Suppressor macrophage (primary cell): ENCODE data around the gene FGF2.
"Not testable (repeated sequence)": the region's sequence is repeated elsewhere in the genome, so short reads cannot be mapped to it uniquely, and the experiment has no call there.

ENCODE experiments used
- DNase-seq, 4 experiments: peaks; one replicate each; pipeline ENCODE4 v3.0.0-alpha.2; 2020 to 2022

FGF2 gene

GRCh38 chr4:122930862-122931261, 104.2 kb downstream of the FGF2 start:
- peak in 2 of 4 experiments; percentile 44 to 63 for DNase-seq

DNA sequence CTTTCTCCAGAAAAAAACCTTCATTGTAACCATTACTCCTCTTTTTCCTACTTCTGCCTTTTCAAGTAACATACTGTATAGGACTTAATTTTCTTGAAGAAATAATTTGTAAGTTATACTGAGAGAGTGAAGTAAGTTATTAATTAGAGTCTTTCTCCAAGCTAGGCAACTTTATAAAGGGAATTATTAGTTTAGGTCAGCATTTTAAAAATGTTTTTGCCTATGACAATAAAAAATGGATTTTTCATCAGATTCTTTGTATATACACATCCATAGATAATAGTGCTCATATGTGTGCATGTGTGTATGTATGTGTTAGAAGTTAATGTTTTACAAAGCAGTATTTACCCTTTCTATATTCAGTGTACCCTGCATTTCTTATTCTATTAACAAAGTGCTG, 106.1 kb downstream of the FGF2 start:
- no peak for DNase-seq

- DNase-seq: not testable (repeated sequence)
Observed at GRCh38 chr4:122945136-122945535, 118.5 kb downstream of the FGF2 start.

DNA sequence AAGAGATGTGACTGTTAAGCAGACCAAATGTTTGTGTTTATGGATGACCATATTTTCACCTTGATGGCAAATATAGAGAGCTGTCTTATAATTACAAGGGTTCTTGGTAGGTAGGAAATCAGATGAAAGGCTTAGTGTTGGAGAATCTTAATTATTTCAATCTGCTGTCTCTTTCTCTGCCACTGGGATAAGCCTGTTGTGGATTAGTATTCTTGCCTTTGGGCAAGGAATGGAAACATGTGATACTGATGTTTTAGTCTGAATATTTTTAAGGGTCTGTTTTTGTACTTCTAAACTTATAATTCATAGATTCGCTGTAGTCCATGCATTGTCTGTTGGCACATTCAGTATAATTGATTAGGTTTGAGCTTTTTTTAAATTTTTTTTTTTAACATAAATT, 119.5 kb downstream of the FGF2 start:
- no peak for DNase-seq
